NCI-H526 treated with DMSO at 0.1 percent for 48 hours (cell line): ENCODE data around the gene TTC39C.

Source experiments
- DNase-seq: peaks from one replicate; lab custom pipeline; 2025; lab: John Stamatoyannopoulos, UW

Gene TTC39C

GRCh38 chr18:24089076-24089475 is 74.5 kb downstream of the TTC39C start:
- no peak for DNase-seq

DNA sequence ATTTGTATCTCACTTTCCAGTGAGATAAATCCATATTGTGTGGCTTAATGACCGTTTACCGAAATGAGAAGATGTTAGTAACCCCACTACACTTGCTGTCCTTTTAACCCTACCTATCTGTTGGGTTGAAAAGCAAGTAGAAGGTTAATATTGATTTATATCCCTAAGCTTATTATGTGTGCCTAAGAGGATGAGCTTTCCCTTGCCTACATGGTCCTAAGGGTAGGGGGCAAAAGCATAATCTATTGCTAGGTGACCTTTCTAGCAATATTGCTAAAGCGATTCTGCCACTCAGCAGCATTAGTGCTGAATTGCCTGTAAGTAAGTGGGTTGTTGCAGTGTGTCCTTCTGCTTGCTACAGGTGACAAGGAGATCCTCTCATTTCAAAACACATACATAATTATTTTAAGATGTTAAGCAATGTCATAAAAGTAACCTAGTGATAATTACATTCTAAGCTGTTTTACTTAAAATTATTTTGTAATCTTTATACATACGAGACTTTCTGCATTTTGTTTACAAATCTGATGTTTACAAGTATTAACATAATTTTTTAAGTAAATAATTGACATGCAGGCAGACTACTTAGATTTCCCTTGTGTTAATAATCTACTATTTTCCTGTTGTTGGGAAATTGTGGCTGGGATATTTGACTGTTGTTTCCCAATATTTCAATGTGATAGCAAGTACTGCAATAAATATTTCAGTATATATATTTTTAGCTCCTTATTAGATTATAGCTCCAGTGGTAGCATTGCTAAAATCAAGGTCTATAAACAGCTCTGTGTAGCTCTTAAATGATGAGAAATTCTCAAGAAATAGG is 75.2 kb downstream of the TTC39C start:
- DNase-seq = no peak

DNA sequence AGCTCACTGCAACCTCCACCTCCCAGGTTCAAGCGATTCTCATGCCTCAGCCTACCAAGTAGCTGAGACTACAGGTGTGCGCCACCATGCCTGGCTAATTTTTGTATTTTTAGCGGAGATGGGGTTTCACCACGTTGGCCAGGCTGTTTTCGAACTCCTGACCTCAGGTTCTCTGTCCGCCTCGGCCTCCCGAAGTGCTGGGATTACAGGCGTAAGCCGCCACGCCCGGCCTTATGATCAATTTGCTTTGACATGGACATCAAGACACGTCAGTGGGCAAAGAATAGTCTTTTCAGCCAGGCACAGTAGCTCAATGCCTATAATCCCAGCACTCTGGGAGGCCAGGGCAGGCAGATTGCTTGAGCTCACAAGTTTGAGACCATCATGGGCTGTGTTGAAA is 76.3 kb downstream of the TTC39C start:
- DNase-seq = no peak

DNA sequence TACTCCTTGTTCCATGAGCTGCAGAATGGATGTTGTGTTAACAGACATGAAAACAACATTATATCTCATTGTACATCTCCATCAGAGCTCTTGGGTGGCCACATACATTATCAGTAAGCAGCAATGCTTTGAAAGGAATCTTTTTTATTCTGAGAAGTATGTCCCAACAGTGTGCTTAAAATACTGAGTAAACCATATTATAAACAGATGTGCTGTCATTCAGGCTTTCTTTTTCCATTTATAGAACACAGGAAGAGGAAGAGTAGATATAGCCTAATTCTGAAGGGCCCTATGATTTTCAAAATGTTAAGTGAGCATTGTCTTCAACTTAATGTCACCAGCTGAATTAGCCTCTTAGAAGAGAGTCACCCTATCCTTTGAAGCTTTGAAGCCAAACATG is 80.0 kb downstream of the TTC39C start:
- no peak for DNase-seq

- no peak for DNase-seq
These were observed 81.4 kb downstream of the TTC39C start for GRCh38 chr18:24095976-24096375.

- DNase-seq = no peak
These were observed 88.9 kb downstream of the TTC39C start for GRCh38 chr18:24103320-24104021.

DNA sequence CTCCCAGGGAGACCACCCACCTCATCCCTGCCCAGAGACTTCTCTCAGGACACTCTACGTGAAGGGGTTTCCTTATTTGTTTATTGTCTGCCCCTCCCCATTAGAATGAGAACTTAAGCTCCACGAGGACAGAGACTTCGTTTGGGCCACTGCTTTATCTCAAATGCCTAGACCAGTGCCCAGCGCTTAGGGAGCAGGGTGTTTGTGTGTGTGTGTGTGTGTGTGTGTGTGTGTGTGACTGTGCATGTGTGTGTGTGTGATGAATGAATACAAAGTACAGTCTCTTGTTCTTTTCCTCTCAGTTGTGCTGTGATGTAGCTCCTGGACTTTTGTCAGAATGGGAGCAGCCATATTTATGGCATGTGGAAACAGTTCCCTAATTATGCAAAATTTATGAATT is 89.9 kb downstream of the TTC39C start:
- no peak for DNase-seq

- no peak for DNase-seq
These were observed 94.1 kb downstream of the TTC39C start for GRCh38 chr18:24108641-24109040.

GRCh38 chr18:24111936-24112335 is 97.4 kb downstream of the TTC39C start:
- DNase-seq = no peak

GRCh38 chr18:24112464-24112863 is 97.9 kb downstream of the TTC39C start:
- no peak for DNase-seq

GRCh38 chr18:24112874-24113615 is 98.5 kb downstream of the TTC39C start:
- DNase-seq = no peak

GRCh38 chr18:24114924-24115549 is 100.5 kb downstream of the TTC39C start:
- DNase-seq = no peak

GRCh38 chr18:24115628-24116027 is 101.1 kb downstream of the TTC39C start:
- no peak for DNase-seq

GRCh38 chr18:24118750-24119577 is 104.4 kb downstream of the TTC39C start:
- peak; percentile 13 for DNase-seq

GRCh38 chr18:24120676-24121075 is 106.1 kb downstream of the TTC39C start:
- no peak for DNase-seq

DNA sequence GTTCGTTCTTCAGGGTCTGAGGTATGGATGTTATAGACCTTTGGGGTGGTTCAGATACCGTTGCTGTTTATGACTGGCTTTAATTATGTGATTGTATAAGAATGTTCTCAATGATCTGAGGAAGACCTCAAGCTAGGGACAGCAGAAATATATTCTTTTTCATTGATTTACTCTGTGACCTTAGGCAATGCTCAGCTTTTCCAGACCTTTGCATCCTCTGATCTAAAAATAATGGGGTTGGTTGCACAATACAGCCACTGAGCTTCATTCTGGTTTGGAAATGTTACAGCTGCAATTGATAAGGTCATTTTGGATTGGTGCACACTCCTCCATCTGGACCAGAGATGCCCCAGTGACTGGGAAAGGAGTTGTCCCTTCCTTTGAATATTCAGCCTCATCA is 107.1 kb downstream of the TTC39C start:
- DNase-seq = no peak

- no peak for DNase-seq
These were observed 111.8 kb downstream of the TTC39C start for GRCh38 chr18:24126155-24126961.

GRCh38 chr18:24127735-24128134 is 113.2 kb downstream of the TTC39C start:
- DNase-seq = no peak

GRCh38 chr18:24128700-24129099 is 114.1 kb downstream of the TTC39C start:
- no peak for DNase-seq

DNA sequence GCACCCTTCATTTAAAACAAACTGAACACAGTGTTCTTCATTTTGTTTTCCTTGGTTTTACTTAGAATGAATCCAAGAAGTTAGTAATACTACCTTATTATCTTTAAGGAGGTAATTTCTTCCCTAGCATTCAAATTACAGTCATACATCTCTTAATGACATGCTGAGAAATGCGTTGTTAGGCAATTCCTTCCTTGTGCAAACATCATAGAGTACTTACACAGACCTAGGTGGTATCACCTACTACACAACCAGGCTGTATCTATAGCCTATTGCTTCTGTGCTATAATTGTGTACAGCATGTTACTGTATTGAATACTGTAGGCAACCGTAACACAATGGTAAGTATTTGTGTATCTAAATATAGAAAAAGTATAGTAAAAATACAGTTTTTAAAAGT is 115.9 kb downstream of the TTC39C start:
- DNase-seq = no peak

DNA sequence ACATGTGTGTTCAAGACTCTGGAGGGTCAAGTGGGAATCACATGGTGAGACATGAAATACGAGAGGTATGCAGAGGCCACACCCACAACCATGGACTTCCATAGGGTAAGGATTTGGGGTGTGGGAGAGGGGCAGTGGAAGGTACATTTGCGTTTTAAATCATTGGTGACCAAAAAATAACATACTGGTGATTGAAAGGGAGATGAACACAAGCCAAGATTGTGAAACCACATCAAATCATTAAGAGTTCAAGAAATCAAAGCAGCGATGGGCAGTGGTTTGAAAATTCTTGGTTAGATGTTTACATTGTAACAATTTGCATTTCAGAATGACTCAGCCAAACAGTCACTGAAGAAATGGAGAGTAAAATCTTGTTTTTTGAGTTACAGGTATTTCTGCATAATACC is 122.4 kb downstream of the TTC39C start:
- DNase-seq = no peak
